Sigmoid colon (tissue), 7 donors: ENCODE data around the gene MYH9. TPM values are rescaled to one million over a fixed set of nuclear protein-coding genes. Genes with fewer than 3 reads are reported as not detected.

Experiments
- DNase-seq: peaks from one replicate; pipeline ENCODE4 v3.0.0-alpha.2; 2019
- H3K27ac ChIP-seq, 4 donors: fragments of 200-600 bp; sonication (generic); one replicate each; pipeline ENCODE4 v1.5.1; 2016 to 2019; ENCODE audit warnings: mild to moderate bottlenecking in 1 of 4
- H3K27me3 ChIP-seq, 3 donors: fragments of 200-600 bp; sonication (generic); one replicate each; pipeline ENCODE4 v1.5.1; 2019; ENCODE audit warnings: mild to moderate bottlenecking in 1 of 3
- H3K36me3 ChIP-seq, 4 donors: fragments of 200-600 bp; sonication (generic); one replicate each; pipeline ENCODE4 v1.5.1; 2016 to 2019
- H3K4me1 ChIP-seq, 4 donors: fragments of 200-600 bp; sonication (generic); one replicate each; pipeline ENCODE4 v1.5.1; 2017 to 2019
- H3K4me3 ChIP-seq, 4 donors: fragments of 200-600 bp; sonication (generic); one replicate each; pipeline ENCODE4 v1.5.1; 2017 to 2019; ENCODE audit warnings: mild to moderate bottlenecking in 2 of 4, moderate library complexity in 1 of 4
- H3K9me3 ChIP-seq, 4 donors: fragments of 200-600 bp in 3 of 4; sonication (generic) in 3 of 4; one replicate each; pipeline versions ENCODE4 v1.5.1 to v1.6.1; 2013 to 2019
- CTCF ChIP-seq, 4 experiments: fragments of 450-650 bp in 3 of 4; fragments of 200-600 bp in 1 of 4; IDR thresholded peaks; one replicate each; pipeline ENCODE4 v1.5.1; 2016 to 2019; ENCODE audit warnings: antibody characterized with exemption in 4 of 4, mild to moderate bottlenecking in 3 of 4, moderate library complexity in 2 of 4
- EP300 ChIP-seq, 4 donors: sonication (generic); formaldehyde crosslinking; IDR thresholded peaks; one replicate each; pipeline ENCODE4 v1.6.1; 2017; ENCODE audit warnings: antibody characterized with exemption in 4 of 4
- POLR2A ChIP-seq, 2 donors: fragments of 450-650 bp; IDR thresholded peaks; one replicate each; pipeline ENCODE4 v1.6.1; 2016; ENCODE audit warnings: antibody characterized with exemption in 2 of 2, mild to moderate bottlenecking in 2 of 2, moderate library complexity in 2 of 2
- POLR2AphosphoS5 ChIP-seq, 4 donors: sonication (generic); formaldehyde crosslinking; IDR thresholded peaks; one replicate each; pipeline ENCODE4 v1.6.1; 2017; ENCODE audit warnings: antibody characterized with exemption in 4 of 4
- WGBS, 2 donors: extraction: QIAGEN DNeasy Blood & Tissue Kit; methylation state at CpG; one replicate each; pipeline ENCODE4 v1.1.7; 2013; 5-methylcytosine and 5-hydroxymethylcytosine counted together
- intact Hi-C: fragments of 100-400 bp; cut with DNase I; formaldehyde crosslinking; loops from one replicate; pipeline ENCODE4 v1.15.1; 2023
- polyA plus RNA-seq, 3 donors: library from polyadenylated mRNA; stranded (reverse); fragments of 200-250 nt; gene quantifications; one replicate each; pipeline ENCODE4 v1.2.3, GENCODE V29; 2013
- total RNA-seq, 4 donors: library from RNA; depleted of rRNA; stranded (reverse); fragments of >200 nt; gene quantifications; one replicate each; pipeline ENCODE4 v1.1.0, GENCODE V29; 2016
- donor health status: healthy with polysubstance abuse.
- donor health status: Bipolar disorder and iron deficiency.
- donor health status: healthy.

The MYH9 gene
- total and polyA plus RNA-seq, 7 donors: 63.7 to 307 (median 182) TPM

DNA sequence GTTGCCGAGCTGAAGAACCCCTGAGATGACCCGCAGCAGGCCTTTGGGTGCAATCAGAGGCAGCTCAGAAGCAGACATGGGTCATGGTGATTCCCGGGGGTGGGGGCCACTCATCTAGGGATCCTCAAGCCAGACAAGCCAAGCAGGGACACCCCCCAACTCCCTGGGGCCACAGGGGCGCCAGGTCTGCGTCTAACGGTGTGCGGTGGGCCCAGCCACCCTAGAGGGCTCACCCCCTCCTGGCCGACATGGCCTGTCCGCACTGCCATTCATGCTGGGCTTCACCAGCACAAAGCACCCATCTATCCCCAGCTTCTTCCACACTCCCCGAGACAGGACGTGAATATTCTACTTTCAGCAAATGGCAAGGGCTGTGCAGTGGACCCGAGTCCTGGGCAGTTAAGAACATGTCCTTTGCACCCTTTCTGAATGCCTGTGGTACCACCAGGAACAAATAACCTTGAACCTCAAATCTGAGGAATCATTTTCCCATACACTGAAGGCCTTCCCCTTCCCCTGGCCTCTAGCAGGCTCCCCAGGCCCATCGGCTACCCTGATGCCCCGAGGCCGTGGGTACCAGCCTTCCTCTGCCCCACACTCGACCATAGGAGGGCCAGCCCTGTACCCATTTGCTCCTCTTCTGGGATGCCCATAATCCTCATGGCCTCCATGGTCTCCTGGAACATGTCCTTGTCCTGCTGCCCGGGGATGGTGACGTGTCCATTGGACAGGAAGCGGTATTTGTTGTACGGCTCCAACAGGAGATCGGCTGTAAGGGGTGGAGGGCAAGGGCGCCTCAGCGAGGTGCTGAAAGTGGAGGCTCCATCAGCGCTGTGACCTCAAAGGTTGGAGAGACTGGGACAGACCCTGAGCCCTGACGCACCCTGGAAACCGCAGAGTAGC is 67.9 kb downstream of the MYH9 start:
- TF ChIP-seq CTCF (IDR thresholded peaks at IDR 0.05) (no peak), POLR2AphosphoS5 (IDR thresholded peaks at IDR 0.05) (peak; percentile 4 to 59 (median 42))
- WGBS, 2 donors: 84 to 86% methylated on average over 26 of the region's 26 CpGs
- H3K36me3 ChIP-seq: peaks cover 39 to 95% (median 80%) of the 10 kb centered on the region in 4 donors
- peaks cover 0 to 71% (median 67%) of the 10 kb centered on the region in 4 donors for H3K4me1 ChIP-seq
- no peak overlapping the region for H3K4me3 ChIP-seq
- peak overlapping the region; percentile 96 to 100 (median 99) for H3K27ac ChIP-seq
- H3K27me3 ChIP-seq: no peaks in the 10 kb centered on the region
- intact Hi-C loops: loop anchor here (5.0 kb wide), 1 partner anchor 37 kb away; no protein-coding TSS in a partner anchor
- DNase-seq: no peak
- no peaks in the 10 kb centered on the region for H3K9me3 ChIP-seq

DNA sequence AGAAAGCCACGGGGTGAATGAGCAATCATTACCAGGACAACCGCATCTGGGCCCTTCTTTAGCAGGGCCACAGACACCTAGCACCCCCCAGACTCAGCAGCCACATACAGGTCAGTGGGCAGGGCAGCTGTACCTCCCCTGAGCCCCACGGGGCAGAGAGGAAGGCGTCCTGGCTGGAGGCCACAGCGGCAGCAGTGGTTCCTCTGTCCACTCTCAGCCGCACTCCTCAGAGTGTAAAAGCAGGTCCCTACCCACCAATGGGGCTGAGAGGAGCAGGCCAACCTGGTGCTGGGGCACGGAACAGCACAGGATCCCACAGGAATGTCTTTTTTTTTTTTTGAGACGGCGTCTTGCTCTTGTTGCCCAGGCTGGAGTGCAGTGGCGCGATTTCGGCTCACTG is 69.3 kb downstream of the MYH9 start:
- Histone ChIP-seq H3K27ac (peak overlapping the region; percentile 96 to 100 (median 99)), H3K4me1 (peaks cover 0 to 63% (median 53%) of the 10 kb centered on the region in 4 donors), H3K27me3 (no peaks in the 10 kb centered on the region), H3K36me3 (peaks cover 53 to 95% (median 89%) of the 10 kb centered on the region in 4 donors), H3K4me3 (no peak overlapping the region), H3K9me3 (no peaks in the 10 kb centered on the region)
- no peak for DNase-seq
- TF ChIP-seq POLR2AphosphoS5 (IDR thresholded peaks at IDR 0.05) (peak in 1 of 4 donors; percentile 12), POLR2A (IDR thresholded peaks at IDR 0.05) (no peak)
- intact Hi-C loops: no loop called here
- 90 to 91% methylated on average over 12 of the region's 12 CpGs for WGBS, 2 donors

GRCh38 chr22:36317658-36318271 is 70.0 kb downstream of the MYH9 start:
- Histone ChIP-seq H3K4me1 (peaks cover 0 to 56% (median 47%) of the 10 kb centered on the region in 4 donors), H3K36me3 (peaks cover 53 to 100% (median 91%) of the 10 kb centered on the region in 4 donors), H3K27ac (peak overlapping the region; percentile 96 to 100 (median 99)), H3K9me3 (no peaks in the 10 kb centered on the region), H3K4me3 (no peak overlapping the region), H3K27me3 (no peaks in the 10 kb centered on the region)
- no peak for DNase-seq
- 71 to 80% methylated on average over 20 of the region's 20 CpGs for WGBS, 2 donors
- intact Hi-C loops: no loop called here
- TF ChIP-seq POLR2AphosphoS5 (IDR thresholded peaks at IDR 0.05) (peak; percentile 13 to 62 (median 56)), CTCF (IDR thresholded peaks at IDR 0.05) (no peak)

- Histone ChIP-seq H3K4me1 (peaks cover 0 to 47% (median 33%) of the 10 kb centered on the region in 4 donors), H3K36me3 (peaks cover 53 to 100% (median 93%) of the 10 kb centered on the region in 4 donors), H3K4me3 (no peak overlapping the region), H3K9me3 (no peaks in the 10 kb centered on the region), H3K27ac (peak overlapping the region; percentile 96 to 100 (median 99)), H3K27me3 (no peaks in the 10 kb centered on the region)
- intact Hi-C loops: no loop called here
- TF ChIP-seq POLR2AphosphoS5 (IDR thresholded peaks at IDR 0.05) (peak in 2 of 4 donors; percentile 33 to 36), CTCF (IDR thresholded peaks at IDR 0.05) (no peak)
- DNase-seq: no peak
- WGBS, 2 donors: 96 to 97% methylated on average over 14 of the region's 14 CpGs
Measured at GRCh38 chr22:36316419-36316818, 71.3 kb downstream of the MYH9 start.

GRCh38 chr22:36315325-36315724 is 72.4 kb downstream of the MYH9 start:
- no peak overlapping the region for H3K4me3 ChIP-seq
- H3K36me3 ChIP-seq: peaks cover 60 to 100% (median 93%) of the 10 kb centered on the region in 4 donors
- no peak for DNase-seq
- peaks cover 0 to 38% (median 22%) of the 10 kb centered on the region in 4 donors for H3K4me1 ChIP-seq
- intact Hi-C loops: no loop called here
- H3K27me3 ChIP-seq: no peaks in the 10 kb centered on the region
- H3K27ac ChIP-seq: peak overlapping the region; percentile 96 to 100 (median 99)
- TF ChIP-seq EP300 (IDR thresholded peaks at IDR 0.05): no peak
- TF ChIP-seq POLR2A (IDR thresholded peaks at IDR 0.05): no peak
- no peak for TF ChIP-seq POLR2AphosphoS5 (IDR thresholded peaks at IDR 0.05)
- TF ChIP-seq CTCF (IDR thresholded peaks at IDR 0.05): no peak
- 84 to 88% methylated on average over 7 of the region's 7 CpGs for WGBS, 2 donors
- H3K9me3 ChIP-seq: no peaks in the 10 kb centered on the region
